UCSD-AML1 (cell line): ENCODE data around the gene NRXN3.

Source experiments
- DNase-seq: peaks from one replicate; lab custom pipeline; 2025; ENCODE audit not compliant: unreplicated experiment; lab: John Stamatoyannopoulos, UW

Gene NRXN3

DNA sequence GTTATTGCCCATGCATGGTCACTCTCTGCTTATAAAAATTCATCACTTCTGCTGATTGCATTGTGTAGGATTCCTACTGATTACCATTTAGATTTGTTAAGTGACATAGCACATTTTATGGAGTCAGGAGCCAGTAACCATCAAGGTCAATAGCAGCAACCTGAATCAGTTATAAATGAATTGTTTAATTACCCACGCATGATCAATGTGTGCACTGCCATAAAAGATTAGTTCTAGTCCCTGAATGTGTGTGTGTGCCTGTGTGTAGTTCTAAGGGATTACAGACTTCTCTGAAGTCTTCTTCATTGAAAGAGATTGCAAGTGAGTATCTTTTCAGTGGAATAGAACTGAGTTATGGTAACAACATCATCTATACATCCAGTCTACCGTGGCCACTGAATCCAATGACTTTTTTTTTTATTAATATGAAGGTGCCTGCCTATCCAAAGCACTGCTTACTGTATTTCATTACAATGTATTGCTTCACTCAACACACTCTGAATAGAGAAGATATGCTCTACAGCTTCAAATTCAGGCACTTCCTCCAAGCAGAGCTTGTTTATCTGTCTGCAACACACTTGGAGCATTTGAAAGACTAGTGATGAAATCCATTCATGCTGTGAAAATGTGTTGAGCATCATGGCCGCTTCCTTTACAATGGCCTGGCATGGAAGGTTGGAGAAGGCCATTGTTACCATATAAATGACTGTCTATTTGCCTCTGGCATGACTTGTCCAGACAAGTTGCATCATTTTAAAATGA is 1659.4 kb downstream of the NRXN3 start:
- no peak for DNase-seq

DNA sequence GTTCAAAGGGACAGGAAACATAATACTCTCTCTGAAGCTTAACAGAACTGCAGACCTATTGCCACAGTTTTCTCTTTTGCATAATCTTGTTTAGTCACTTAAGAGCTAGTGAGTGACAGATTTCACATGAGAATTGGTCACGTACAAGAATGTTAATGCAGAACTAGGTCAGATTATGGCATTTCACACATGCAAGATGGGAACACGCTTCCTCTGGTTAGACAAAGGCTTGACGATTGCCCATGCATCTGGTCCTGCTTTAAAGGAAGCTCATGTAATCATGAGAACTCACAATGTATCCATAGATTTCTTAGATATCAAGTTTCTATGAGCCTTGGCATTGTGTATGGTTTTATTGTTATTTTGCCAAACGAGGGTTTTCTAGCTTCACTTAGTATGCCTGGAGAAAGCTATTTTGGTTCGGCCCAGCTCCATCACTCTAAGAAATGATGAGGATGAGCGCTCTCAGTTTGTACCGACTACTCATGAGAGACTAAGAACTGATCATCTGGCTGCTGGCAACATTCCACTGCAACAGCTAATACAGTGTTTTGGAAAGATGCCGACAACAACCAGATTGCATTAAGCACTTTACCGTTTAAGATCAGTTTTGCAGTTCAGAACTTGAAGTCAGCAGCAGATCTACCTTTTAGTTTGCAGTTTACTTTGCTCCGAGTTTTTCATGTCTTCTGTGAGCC is 1661.2 kb downstream of the NRXN3 start:
- no peak for DNase-seq

DNA sequence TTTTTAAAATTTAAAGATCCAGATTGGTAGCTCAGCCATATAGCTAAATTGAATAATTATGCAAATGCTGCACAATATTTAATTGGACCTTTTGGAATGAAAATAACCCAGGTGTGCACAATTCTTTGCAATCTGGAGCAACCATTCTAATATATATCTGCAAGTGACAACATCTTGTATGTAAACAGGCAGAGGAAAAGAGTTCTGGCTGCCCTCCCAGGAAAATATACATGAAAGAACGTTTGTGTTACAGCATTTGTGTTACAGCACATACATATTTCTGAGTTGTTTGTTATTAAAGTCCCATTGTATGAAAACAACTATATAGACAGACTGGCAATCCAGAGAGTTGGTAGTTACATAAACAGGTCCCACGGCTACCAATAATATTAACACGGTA is 1663.6 kb downstream of the NRXN3 start:
- no peak for DNase-seq

DNA sequence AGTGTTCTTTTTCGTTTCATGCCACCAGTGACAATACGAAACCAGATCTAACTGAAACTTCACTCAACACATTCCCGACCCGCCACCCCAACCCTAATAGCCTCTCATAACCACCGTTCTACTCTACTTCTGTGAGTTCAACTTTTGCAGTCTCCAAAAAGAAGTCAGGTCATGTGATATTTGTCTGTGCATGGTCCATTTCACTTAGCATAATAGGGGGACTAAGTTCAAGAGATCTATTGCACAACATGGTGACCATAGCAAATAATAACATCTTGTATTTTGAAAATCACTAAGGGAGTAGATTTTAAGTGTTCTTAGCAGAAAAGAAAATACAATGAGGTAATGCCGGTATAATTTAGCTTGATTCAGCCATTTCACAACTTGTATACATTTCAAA is 1664.7 kb downstream of the NRXN3 start:
- DNase-seq: no peak

DNA sequence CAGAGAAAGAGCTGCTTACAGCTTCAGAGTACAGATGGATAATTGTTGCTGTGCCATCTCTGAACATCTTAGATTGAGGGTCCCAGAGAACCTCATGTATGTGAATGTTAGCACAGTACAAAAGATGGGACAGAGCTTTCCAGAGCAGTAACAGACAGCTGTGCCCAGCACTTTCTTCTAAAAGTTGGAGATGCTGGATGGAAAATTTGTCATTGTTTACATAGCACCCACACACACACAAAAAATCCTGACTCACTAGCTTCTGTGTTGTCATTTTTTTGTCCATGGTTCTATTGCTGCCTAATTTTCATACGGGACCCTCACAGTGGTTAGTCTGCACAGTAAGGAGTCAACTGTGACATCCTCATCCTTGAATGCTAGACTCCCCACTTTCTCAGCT is 1666.4 kb downstream of the NRXN3 start:
- no peak for DNase-seq

DNA sequence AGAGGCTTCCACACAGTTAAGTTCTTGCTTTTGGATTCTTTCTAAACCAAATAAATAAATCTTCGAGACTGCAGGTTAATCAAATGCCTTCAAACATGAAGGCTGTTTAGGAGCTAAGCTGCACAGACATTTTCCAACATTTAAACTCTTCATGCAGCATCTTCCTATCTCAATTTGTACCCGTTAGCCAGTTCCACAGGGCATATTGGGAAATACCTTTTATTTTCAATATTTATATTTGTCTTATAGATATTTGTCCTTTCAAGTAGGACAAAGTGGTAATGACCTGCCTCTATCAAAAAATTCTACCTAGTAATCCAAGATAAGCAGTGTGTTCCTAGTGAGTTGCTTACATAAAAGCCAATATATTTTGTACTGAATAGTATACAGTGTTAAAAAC is 1667.5 kb downstream of the NRXN3 start:
- no peak for DNase-seq

DNA sequence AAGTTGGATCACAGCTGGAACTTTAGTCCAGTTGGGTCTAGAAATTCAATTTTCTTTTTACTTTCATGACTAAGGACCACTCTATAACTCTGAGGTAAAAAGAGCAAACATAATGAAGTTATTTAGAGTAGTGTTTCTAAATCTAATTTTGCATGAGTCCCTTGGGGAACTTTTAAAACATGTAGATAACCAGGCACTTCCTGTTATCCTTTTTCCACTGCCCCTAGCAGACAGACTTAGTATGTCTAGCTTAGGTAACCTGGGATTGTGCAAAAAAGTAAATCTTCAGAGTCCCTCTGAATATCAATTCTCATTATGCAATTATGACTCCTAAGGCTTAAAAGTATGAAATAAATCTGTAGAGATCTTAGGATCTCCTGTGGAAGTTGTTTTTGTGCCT is 1669.9 kb downstream of the NRXN3 start:
- no peak for DNase-seq

DNA sequence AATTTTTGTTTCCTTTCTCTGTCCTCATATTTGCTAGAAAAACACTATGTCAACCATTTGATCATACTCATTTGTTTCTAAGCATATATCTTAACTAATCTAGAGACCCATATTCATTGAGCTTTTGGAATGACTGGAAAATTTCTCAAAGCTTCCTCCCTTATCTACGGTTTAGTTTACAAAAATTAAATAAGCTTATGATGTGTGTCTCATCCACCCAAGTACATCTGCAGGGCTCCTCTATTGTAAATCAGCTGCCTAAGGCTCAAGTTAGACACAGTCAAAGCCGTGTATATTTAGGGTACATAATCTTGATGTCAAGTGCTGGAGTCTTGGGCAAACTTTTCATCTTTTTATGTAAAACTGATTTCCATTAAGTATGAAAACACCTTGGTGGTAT is 1670.7 kb downstream of the NRXN3 start:
- no peak for DNase-seq

DNA sequence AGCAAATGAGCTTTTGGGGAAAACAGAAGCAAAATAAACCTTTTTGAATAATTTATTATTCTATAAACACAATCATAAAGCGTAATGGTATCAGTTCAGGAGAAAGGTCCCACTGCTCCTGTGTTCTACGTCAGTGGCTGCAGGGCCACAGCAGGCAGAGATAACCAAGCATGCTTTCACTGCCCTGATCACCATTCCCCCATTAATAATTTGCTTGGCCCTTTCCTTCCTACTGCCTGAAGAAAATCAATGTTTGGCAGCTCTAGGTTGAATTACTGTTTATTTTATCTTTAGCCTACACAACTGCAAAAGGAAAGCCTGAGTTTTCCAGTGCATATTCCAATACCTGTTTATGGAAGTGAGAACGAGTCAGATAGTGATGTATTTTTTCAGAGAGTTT is 1671.3 kb downstream of the NRXN3 start:
- no peak for DNase-seq

DNA sequence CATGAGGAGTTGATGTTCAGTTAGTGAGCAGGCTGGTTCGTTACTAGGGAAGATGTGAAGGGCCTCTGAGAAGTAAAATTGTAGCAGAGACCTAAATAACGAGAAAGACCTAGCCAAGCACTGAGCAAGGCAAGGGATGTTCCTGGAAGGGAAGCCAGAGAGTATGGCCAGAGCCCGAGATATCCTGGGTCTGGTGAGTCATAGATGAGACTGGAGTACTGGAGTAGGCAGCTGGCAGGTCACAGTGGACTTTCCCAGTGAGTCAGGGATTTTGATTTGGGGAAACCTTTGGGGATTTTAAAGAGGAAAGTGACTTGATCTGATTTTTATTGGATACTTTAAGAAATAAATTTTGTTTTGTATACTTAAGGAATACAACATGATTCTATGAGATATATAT is 1672.1 kb downstream of the NRXN3 start:
- no peak for DNase-seq

DNA sequence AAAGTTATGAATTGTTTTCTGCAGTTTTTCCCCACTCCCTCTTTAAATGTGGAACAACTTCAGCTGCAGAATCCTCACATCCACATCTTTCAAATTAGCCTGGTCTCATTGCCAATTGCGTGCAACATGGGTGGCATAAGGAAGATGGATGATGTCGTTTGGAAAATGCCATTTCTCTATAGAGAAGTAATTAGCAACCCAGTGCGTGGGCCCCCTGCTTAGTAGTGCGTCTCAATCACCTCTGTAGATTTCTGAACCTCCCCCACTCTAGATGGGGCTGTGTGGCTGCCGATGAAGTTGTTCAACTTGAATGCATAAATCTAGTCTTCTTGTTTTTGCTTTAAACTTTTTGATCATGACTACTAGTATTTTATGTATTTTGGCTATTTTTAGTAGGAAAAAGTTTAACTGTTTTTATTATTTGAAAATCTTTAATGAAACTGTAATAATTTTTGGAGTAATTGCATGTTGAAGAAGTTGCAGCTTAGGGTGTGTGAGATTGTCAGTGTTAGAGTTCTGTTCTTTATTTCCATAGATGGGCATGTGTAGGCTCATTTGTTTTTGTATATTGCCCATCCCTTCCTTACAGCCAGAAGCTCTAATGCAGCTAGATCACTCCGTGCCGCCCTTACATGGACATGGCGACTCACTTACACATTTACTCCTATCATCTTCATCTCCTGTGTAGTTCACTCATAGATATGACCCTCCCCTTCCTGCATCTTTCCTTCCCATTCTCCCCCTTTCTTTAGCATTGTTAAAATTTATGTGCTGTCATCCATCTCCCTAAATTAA is 1683.0 kb downstream of the NRXN3 start:
- no peak for DNase-seq

DNA sequence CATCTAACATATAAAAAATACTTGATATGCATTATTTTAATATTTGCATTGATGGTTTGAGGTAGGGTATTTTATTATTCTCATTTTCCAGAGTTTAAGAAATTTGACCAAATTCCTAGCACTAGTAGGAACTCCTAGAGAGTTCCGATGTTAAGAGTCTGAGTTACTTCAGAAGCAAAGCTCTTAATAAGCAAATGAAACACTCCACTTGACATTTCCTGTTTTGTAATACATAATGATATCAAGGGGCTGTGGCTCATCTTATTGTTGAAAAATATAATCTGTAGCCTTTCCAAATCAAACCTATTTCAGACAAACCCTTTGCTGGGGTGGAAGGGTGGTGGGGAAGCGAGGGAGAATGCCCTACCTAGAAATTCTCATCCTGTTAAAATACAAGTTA is 1685.6 kb downstream of the NRXN3 start:
- no peak for DNase-seq

DNA sequence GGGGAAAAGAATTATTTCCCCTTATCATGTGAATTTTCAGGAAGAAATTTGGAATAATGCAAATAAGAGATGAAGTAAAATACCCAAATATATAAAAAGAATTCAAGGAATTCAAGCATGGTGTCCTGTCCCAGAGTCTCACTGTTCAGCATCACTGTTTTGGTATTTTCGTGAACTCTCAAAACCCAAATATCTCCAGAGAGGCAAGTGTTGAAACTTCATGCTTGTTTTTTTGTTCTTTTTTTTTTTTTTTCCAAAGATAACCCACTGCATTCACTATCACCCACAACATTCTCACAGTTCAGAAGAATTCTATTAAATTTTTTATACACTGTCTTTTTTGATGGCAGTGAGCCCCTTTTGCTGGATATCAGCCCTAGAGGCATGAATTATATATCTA is 1686.2 kb downstream of the NRXN3 start:
- no peak for DNase-seq

DNA sequence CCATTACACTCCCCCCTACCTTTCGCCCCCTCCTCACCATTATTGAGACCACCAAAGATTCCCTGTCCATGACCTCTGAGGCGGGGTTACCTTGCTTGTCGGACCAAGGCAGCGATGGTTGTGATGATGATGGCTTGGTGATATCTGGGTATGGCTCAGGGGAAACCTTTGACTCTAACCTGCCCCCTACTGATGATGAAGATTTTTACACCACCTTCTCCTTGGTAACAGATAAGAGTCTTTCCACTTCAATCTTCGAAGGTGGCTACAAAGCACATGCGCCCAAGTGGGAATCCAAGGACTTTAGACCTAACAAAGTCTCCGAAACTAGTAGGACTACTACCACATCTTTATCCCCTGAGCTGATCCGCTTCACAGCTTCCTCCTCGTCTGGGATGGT is 1690.9 kb downstream of the NRXN3 start:
- DNase-seq: no peak

DNA sequence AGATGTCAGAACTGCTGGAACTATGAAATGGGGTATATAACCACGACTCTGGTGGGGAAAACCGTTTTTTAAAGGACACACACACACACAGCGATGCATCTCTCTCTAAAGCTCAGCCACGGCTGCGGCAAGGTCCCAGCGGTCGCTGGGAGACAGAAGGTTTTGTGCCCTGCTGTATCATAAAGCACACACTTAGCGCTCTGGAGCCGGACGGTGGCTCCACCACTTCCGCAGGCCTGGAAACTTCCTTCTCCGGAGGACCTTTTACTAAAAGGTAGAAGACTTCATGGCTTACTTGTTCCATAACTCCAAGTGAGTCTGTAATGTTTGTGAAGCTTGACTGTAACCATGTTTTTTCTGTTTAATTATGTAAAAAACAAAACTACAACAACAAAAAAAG is 1691.9 kb downstream of the NRXN3 start:
- DNase-seq: no peak

DNA sequence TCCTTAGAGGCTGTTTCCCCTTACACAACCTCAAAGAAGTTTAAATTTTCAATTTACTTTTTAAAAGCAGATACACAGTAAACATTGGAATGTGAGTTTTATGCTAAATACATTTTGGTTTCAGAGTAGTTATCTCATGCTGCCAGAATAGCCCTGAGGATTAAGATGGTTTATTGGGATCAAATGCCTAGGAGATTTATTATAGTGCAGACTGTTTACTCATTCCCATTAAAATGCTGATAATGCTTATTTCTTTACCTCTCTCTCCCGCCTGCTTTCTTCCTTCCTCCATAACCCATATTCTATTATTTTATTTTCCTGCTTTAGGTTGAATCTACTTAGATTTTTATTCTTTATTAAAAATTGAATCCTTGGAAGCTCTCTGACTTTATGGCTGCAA is 1701.0 kb downstream of the NRXN3 start:
- no peak for DNase-seq

DNA sequence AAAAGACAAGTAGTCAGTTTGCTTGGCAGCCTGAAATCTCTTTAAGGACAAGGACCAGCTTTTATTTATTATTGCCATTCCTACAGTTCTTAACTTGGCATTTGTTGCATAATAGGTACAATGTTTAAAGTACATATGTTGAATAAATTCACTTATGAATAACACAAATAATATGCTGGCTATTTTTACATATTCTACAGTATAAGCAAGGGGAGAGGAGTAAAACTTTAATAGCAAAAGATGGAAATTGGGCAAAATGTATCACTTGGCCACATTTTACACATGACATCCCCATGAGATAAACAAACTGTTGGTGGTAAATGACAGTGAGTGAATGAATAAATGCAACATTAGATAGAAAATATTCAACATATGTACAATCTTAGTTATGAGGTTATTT is 1708.1 kb downstream of the NRXN3 start:
- DNase-seq: no peak

DNA sequence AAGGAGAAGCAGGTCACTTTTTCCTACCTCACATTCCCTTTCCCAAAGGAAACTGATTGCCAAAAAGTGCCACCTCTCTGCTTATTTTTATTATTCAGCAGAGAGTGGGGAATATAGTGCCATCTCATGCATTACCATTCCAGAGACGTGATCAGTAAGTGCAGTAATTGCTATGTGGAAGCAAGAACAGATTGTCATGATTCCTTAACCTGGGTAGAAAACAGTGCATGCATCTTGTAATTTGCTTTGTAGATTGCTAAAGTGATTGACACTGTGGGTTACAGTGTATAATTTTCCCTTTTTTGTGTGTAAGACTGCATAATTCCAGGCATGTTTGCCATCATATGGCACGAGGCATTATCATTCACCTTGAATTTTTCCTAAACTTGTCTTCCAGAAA is 1708.6 kb downstream of the NRXN3 start:
- DNase-seq: no peak

DNA sequence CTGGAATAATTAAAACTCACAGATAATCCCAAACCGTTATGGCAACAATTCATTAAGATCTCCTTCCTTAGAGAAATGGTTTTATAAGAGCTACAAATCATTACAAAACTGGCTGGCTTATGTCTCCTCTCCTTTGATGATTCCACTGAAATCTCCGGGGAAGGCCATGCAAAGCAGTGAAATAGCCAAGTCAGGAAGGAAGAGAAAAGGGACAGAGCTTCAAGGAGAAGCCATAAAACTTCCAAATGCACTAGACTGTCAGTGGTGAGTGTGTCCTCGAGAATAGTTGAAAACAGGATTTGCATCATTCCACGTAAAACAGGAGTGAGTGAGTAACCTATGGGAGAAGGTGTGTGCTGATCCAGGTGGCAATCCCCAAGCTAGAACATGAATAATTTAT is 1711.1 kb downstream of the NRXN3 start:
- no peak for DNase-seq

DNA sequence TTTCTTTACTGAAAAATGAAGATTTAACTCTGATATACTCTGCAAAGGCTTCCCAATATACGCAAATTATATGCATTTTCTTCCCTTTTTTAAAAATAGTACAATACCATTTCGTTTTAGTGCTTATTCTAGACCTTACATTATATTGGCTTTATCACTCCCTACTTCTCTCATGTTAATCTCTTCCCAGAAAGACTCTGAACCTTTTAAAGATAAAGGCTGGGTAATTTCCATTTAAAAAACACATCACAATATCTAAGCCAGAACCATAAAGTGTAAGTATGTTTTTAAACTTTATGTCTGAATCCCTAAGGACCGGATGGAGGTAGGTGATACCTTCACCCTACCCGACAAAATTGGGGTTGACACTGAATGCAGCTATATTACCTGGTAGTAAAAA is 1720.4 kb downstream of the NRXN3 start:
- DNase-seq: no peak

DNA sequence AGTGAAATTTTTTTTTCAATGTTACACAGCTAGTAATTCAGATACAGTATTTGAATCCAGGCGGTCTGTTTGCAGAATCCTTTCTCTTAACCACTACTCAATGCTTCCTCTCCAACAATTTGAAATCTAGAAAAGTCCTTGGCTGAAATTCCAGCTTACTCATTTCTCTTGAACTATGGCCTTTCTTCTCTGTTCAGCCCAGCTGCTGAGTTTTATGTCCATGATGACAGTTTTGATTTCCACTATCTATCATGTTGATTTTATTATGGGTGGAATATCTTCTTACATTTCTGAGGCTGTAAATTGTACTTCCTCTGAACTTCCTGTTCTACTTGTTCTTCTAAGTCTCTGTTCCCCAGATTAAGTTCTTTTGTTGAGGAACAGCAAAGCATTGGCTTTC is 1725.8 kb downstream of the NRXN3 start:
- DNase-seq: no peak

DNA sequence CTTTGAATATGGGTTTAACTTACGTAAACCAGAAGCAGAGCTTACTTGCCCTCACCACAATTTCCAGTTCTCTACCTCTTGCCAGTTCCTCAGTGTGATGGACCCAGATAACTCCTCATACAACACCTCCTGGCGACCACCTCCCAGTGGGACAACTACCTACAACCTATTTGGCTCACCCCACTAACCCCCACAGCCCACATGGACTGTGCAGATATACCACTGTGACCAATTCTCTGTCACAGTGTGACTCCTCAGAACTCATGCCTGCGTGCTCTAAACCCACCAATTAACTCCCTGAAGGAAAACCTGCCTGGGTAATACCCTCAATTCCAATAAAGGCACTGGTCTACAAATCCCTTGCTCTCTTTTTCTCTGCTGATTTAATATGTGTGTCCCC is 1729.4 kb downstream of the NRXN3 start:
- DNase-seq: no peak
